HepG2 (cell line): Measurements from ENCODE around the gene MTHFD1. TPM values are rescaled to one million over a fixed set of nuclear protein-coding genes. Genes with fewer than 3 reads are reported as not detected.

ENCODE experiments used
- AHDC1 ChIP-seq: sonication (generic); formaldehyde crosslinking; IDR thresholded peaks from 2 replicates; pipeline ENCODE4 v1.5.1; 2020; ENCODE audit warnings: mild to moderate bottlenecking, missing genetic modification reagents, borderline replicate concordance
- CHD2 ChIP-seq: IDR thresholded peaks from 2 replicates; pipeline ENCODE4 v1.6.1; 2011; ENCODE audit warnings: low read depth, low read length, improper control_type of control experiment
- CREM ChIP-seq, 2 experiments: sonication (generic) in 1 of 2; formaldehyde crosslinking in 1 of 2; IDR thresholded peaks; 2 replicates each; pipeline versions ENCODE4 v1.4.0 to v1.6.1; 2016 to 2020; ENCODE audit warnings: antibody characterized with exemption in 1 of 2, mild to moderate bottlenecking in 1 of 2, missing genetic modification reagents in 1 of 2
- GATA4 ChIP-seq: sonication (generic); IDR thresholded peaks from 2 replicates; pipeline ENCODE4 v1.6.1; 2016; ENCODE audit warnings: antibody characterized with exemption, low read depth, borderline replicate concordance
- LRRFIP1 ChIP-seq: sonication (generic); formaldehyde crosslinking; conservative IDR thresholded peaks from 2 replicates; pipeline ENCODE4 v1.4.0; 2020; ENCODE audit warnings: missing genetic modification reagents
- MED1 ChIP-seq: sonication (generic); formaldehyde crosslinking; IDR thresholded peaks from 2 replicates; pipeline ENCODE4 v1.4.0; 2020; ENCODE audit warnings: missing genetic modification reagents
- RBM39 ChIP-seq: fragments of 200-400 bp; formaldehyde crosslinking; IDR thresholded peaks from one replicate; pipeline ENCODE4 v1.6.1; 2018; ENCODE audit warnings: antibody characterized with exemption, mild to moderate bottlenecking, low read depth, low read length; ENCODE audit not compliant: poor library complexity, severe bottlenecking
- ZBTB10 ChIP-seq: sonication (generic); formaldehyde crosslinking; IDR thresholded peaks from 2 replicates; pipeline ENCODE4 v1.4.0; 2020; ENCODE audit warnings: missing genetic modification reagents, borderline replicate concordance
- ZBTB34 ChIP-seq: sonication (generic); formaldehyde crosslinking; IDR thresholded peaks from 2 replicates; pipeline ENCODE4 v1.8.0; 2022; ENCODE audit warnings: mild to moderate bottlenecking, missing genetic modification reagents
- ZNF138 ChIP-seq: sonication (generic); formaldehyde crosslinking; IDR thresholded peaks from 2 replicates; pipeline ENCODE4 v1.5.0; 2020; ENCODE audit warnings: mild to moderate bottlenecking, low read depth, missing genetic modification reagents
- ZNF264 ChIP-seq: sonication (generic); formaldehyde crosslinking; IDR thresholded peaks from 2 replicates; pipeline ENCODE4 v1.4.0; 2020; ENCODE audit warnings: missing genetic modification reagents
- ZNF326 ChIP-seq: sonication (generic); formaldehyde crosslinking; IDR thresholded peaks from 2 replicates; pipeline ENCODE4 v1.4.0; 2020; ENCODE audit warnings: missing genetic modification reagents, borderline replicate concordance
- ZNF7 ChIP-seq: IDR thresholded peaks from 2 replicates; pipeline ENCODE4 v1.6.1; 2016; ENCODE audit warnings: missing biosample characterization, missing genetic modification reagents
- ZNF772 ChIP-seq: sonication (generic); formaldehyde crosslinking; IDR thresholded peaks from 2 replicates; pipeline ENCODE4 v1.5.0; 2020; ENCODE audit warnings: mild to moderate bottlenecking, missing genetic modification reagents
- polyA plus RNA-seq, 8 experiments: library from polyadenylated mRNA; depleted of rRNA in 3 of 8; stranded (reverse) in 7 of 8; unstranded in 1 of 8; fragments of >200 nt; fragmentation: Illumina TruSeq in 4 of 8; extraction: Trizol in 4 of 8; gene quantifications; 2 replicates each; pipeline versions ENCODE4 v1.2.1 to v1.2.3, GENCODE V29; 2011 to 2016; ENCODE audit warnings: low read depth in 4 of 8, missing spikeins in 1 of 8, mixed read lengths in 1 of 8; ENCODE audit not compliant: insufficient read depth in 1 of 8
- total RNA-seq, 5 experiments: library from RNA; depleted of rRNA; stranded (reverse); fragments of >200 nt; fragmentation: Illumina TruSeq; extraction: Trizol; gene quantifications; 2 replicates each; pipeline ENCODE4 v1.2.3, GENCODE V29; 2016; ENCODE audit warnings: low read depth in 1 of 5

Gene MTHFD1
- total and polyA plus RNA-seq, 2 of the 13 experiments (the other 11 are each of a cell fraction or from before 2014, with no cell fraction given), result 31.0 to 106 TPM

GRCh38 chr14:64338616-64339316 lies 49.4 kb upstream of the MTHFD1 start (continued):
- TF ChIP-seq ZBTB34 (CRISPR knock-in tag) (no peak), AHDC1 (CRISPR knock-in tag) (no peak), LRRFIP1 (CRISPR knock-in tag) (no peak), ZNF264 (CRISPR knock-in tag) (peak; percentile 24; the same call in 1 of the 2 replicates), CREM (IDR thresholded peaks at IDR 0.05) (peak; percentile 60; the same call in 1 of the 2 replicates), CREM (CRISPR knock-in tag; IDR thresholded peaks at IDR 0.05) (no peak), CHD2 (no peak), MED1 (CRISPR knock-in tag) (no peak), ZNF326 (CRISPR knock-in tag) (no peak), ZNF7 (CRISPR knock-in tag) (no peak), ZNF138 (CRISPR knock-in tag) (no peak), GATA4 (0 out of 2 replicates have a peak, but pooled peaks have one; percentile 29), RBM39 (no peak), ZBTB10 (CRISPR knock-in tag) (no peak), ZNF772 (peak; percentile 73; the same call in 1 of the 2 replicates)
